Thyroid gland (tissue), 4 donors: Measurements from ENCODE around the gene LDB2. TPM values are rescaled to one million over a fixed set of nuclear protein-coding genes. Genes with fewer than 3 reads are reported as not detected.

ENCODE experiments used
- DNase-seq, 2 donors: peaks; one replicate each; pipeline ENCODE4 v3.0.0-alpha.2; 2019
- H3K27ac ChIP-seq, 3 donors: fragments of 200-600 bp; sonication (generic); 1 replicate in 2 of 3; 2 replicates in 1 of 3; pipeline ENCODE4 v1.5.1; 2016 to 2019; ENCODE audit warnings: mild to moderate bottlenecking in 1 of 3, moderate library complexity in 1 of 3
- H3K27me3 ChIP-seq: fragments of 200-600 bp; sonication (generic); one replicate; pipeline ENCODE4 v1.5.1; 2019
- H3K36me3 ChIP-seq, 2 donors: fragments of 200-600 bp; sonication (generic); one replicate each; pipeline ENCODE4 v1.5.1; 2016 to 2019
- H3K4me1 ChIP-seq, 2 donors: fragments of 200-600 bp; sonication (generic); one replicate each; pipeline ENCODE4 v1.5.1; 2017 to 2019
- H3K4me3 ChIP-seq, 3 donors: fragments of 200-600 bp; sonication (generic); replicated peaks in 1 of 3; 1 replicate in 2 of 3; 2 replicates in 1 of 3; pipeline ENCODE4 v1.5.1; 2016; ENCODE audit warnings: mild to moderate bottlenecking in 1 of 3
- H3K9me3 ChIP-seq: fragments of 200-600 bp; sonication (generic); one replicate; pipeline ENCODE4 v1.5.1; 2017
- CTCF ChIP-seq, 6 experiments: fragments of 200-600 bp in 3 of 6; fragments of 450-650 bp in 3 of 6; sonication (generic) in 3 of 6; IDR thresholded peaks; one replicate each; pipeline ENCODE4 v1.5.1; 2016 to 2019; ENCODE audit warnings: antibody characterized with exemption in 6 of 6, mild to moderate bottlenecking in 2 of 6, inconsistent platforms in 1 of 6, moderate library complexity in 1 of 6
- POLR2A ChIP-seq, 2 donors: fragments of 450-650 bp; IDR thresholded peaks; one replicate each; pipeline ENCODE4 v1.6.1; 2017; ENCODE audit warnings: antibody characterized with exemption in 2 of 2, mild to moderate bottlenecking in 2 of 2, moderate library complexity in 1 of 2
- WGBS, 2 donors: methylation state at CpG; one replicate each; pipeline ENCODE4 v1.1.5; 2017; 5-methylcytosine and 5-hydroxymethylcytosine counted together
- intact Hi-C: fragments of 100-400 bp; cut with DNase I; formaldehyde crosslinking; loops from one replicate; pipeline ENCODE4 v1.15.1; 2023
- total RNA-seq, 4 donors: library from RNA; depleted of rRNA; stranded (reverse); fragments of >200 nt; gene quantifications; one replicate each; pipeline ENCODE4 v1.2.3, GENCODE V29; 2016

Gene LDB2
- total RNA-seq, 4 donors from 2014 or later: 19.9 to 71.5 (median 41.1) TPM

- Histone ChIP-seq H3K4me1 (peaks cover 0 to 4% of the 10 kb centered on the region in 2 donors), H3K27ac (no peak overlapping the region), H3K27me3 (no peaks in the 10 kb centered on the region), H3K4me3 (no peak overlapping the region), H3K36me3 (no peaks in the 10 kb centered on the region), H3K9me3 (no peaks in the 10 kb centered on the region)
- intact Hi-C loops: no loop called here
- TF ChIP-seq CTCF (IDR thresholded peaks at IDR 0.05) (no peak), POLR2A (IDR thresholded peaks at IDR 0.05) (no peak)
- DNase-seq: no peak
- WGBS, 2 donors: 70 to 86% methylated on average over 3 of the region's 3 CpGs
Observed at GRCh38 chr4:16730522-16731205, 167.8 kb downstream of the LDB2 start.

- intact Hi-C loops: no loop called here
- no peak overlapping the region for H3K4me3 ChIP-seq
- 77 to 80% methylated on average over 7 of the region's 7 CpGs for WGBS, 2 donors
- H3K27ac ChIP-seq: no peak overlapping the region
- H3K9me3 ChIP-seq: no peaks in the 10 kb centered on the region
- no peaks in the 10 kb centered on the region for H3K27me3 ChIP-seq
- no peak for DNase-seq
- H3K4me1 ChIP-seq: peaks cover 0 to 4% of the 10 kb centered on the region in 2 donors
- H3K36me3 ChIP-seq: no peaks in the 10 kb centered on the region
- no peak for TF ChIP-seq CTCF (IDR thresholded peaks at IDR 0.05)
- no peak for TF ChIP-seq POLR2A (IDR thresholded peaks at IDR 0.05)
Observed at GRCh38 chr4:16729336-16729735, 169.1 kb downstream of the LDB2 start.

- intact Hi-C loops: no loop called here
- no peaks in the 10 kb centered on the region for H3K36me3 ChIP-seq
- TF ChIP-seq CTCF (IDR thresholded peaks at IDR 0.05): no peak
- TF ChIP-seq POLR2A (IDR thresholded peaks at IDR 0.05): no peak
- no peaks in the 10 kb centered on the region for H3K9me3 ChIP-seq
- peaks cover 0 to 4% of the 10 kb centered on the region in 2 donors for H3K4me1 ChIP-seq
- no peaks in the 10 kb centered on the region for H3K27me3 ChIP-seq
- DNase-seq: no peak
- H3K4me3 ChIP-seq: no peak overlapping the region
- no peak overlapping the region for H3K27ac ChIP-seq
- 83 to 95% methylated on average over 2 of the region's 2 CpGs for WGBS, 2 donors
Observed at GRCh38 chr4:16728849-16729248, 169.6 kb downstream of the LDB2 start.

- no peaks in the 10 kb centered on the region for H3K27me3 ChIP-seq
- H3K4me1 ChIP-seq: peaks cover 0 to 4% of the 10 kb centered on the region in 2 donors
- TF ChIP-seq CTCF (IDR thresholded peaks at IDR 0.05) (no peak), POLR2A (IDR thresholded peaks at IDR 0.05) (no peak)
- H3K27ac ChIP-seq: no peak overlapping the region
- no peaks in the 10 kb centered on the region for H3K36me3 ChIP-seq
- H3K4me3 ChIP-seq: no peak overlapping the region
- DNase-seq: no peak
- intact Hi-C loops: no loop called here
- no peaks in the 10 kb centered on the region for H3K9me3 ChIP-seq
Observed at GRCh38 chr4:16728111-16728510, 170.3 kb downstream of the LDB2 start.

- H3K27me3 ChIP-seq: no peaks in the 10 kb centered on the region
- intact Hi-C loops: no loop called here
- no peak overlapping the region for H3K4me3 ChIP-seq
- no peaks in the 10 kb centered on the region for H3K36me3 ChIP-seq
- DNase-seq: no peak
- peaks cover 0 to 4% of the 10 kb centered on the region in 2 donors for H3K4me1 ChIP-seq
- no peaks in the 10 kb centered on the region for H3K9me3 ChIP-seq
- no peak overlapping the region for H3K27ac ChIP-seq
- 86 to 90% methylated on average over 6 of the region's 6 CpGs for WGBS, 2 donors
- TF ChIP-seq CTCF (IDR thresholded peaks at IDR 0.05) (no peak), POLR2A (IDR thresholded peaks at IDR 0.05) (no peak)
Observed at GRCh38 chr4:16727218-16727617, 171.2 kb downstream of the LDB2 start.
